HG03442 (cell line): ENCODE results near the gene PLRG1.

ENCODE experiments used
- ATAC-seq: cut with Tn5 transposase; IDR thresholded peaks from one replicate; pipeline ENCODE4 v1.9.1; 2021; ENCODE audit warnings: mild to moderate bottlenecking, moderate library complexity; ENCODE audit not compliant: unreplicated experiment

PLRG1 gene

GRCh38 chr4:154526151-154526550, 24.0 kb downstream of the PLRG1 start:
- no peak for ATAC-seq

- ATAC-seq: no peak
Observed at GRCh38 chr4:154521607-154522006, 28.6 kb downstream of the PLRG1 start.

GRCh38 chr4:154519214-154519613, 31.0 kb downstream of the PLRG1 start:
- no peak for ATAC-seq

DNA sequence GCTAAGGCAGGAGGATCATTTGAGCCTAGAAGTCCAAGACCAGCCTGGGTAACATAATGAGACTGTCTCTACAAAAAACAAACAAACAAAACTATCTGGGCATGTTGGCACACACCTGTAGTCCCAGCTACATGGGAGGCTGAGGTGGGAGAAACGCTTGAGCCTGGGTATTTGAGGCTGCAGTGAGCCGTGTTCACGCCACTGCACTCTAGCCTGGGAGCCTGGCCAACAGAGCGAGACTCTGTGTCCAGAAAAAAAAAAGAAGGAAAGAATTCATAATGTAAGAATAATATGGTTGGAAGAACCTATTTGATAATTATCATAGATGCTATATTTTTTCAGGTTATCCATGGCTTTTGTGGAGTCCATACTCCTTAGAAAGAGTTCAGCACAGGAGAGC, 32.6 kb downstream of the PLRG1 start:
- no peak for ATAC-seq

DNA sequence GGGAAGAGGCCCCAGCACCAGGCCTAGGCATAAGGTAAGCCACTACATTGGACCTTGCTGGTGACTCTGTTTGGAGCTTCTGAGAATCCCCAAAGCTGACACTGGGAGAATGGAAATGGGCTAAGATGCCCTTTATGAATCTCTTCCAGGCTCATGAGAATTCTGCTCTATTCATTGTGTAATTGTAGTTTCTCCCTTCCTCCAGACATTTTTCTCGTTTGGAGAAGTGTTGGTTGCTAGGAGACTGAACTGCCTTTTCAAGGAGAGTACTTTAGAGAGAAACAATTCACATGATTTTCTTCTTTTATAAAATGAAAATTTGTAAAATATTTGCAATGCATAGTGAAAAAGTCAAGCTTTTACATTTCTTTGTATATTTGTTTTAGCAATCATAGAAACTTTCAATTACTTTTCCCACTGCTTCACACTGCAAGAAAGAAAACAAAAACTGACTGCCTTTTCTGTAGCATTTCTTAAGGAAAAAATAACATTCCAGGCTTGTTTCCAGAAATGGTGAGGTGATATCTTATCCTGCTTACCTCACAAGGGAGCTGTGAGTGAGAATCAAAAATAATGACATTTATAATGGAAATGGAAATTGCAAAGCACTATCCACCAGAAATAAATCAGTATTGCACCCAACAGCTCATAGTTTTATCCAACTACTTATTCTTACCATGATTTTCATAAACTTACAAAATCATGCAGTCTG, 33.7 kb downstream of the PLRG1 start:
- no peak for ATAC-seq

DNA sequence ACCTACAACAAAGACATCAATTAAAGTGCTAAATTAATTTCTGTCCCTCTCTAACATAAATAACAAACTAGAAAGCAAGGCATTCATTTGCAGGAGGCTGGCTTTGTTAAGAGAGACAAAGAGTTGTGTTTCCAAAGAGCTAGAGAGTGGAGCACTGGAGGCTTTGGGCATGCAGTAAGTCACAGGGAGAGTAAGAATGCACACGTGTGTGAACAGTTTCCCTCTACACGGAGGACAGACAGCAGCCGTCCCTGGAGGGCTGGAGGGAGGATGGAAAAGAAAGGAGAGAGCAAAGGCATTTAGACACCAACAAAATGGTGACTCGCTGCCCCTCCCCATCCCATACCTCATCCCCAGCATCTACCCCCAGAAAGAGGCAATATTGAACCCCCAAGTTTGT, 38.2 kb downstream of the PLRG1 start:
- no peak for ATAC-seq

GRCh38 chr4:154511548-154511947, 38.7 kb downstream of the PLRG1 start:
- no peak for ATAC-seq

GRCh38 chr4:154507156-154507555, 43.0 kb downstream of the PLRG1 start:
- no peak for ATAC-seq

- ATAC-seq: peak; percentile 47
Observed at GRCh38 chr4:154506253-154506652, 43.9 kb downstream of the PLRG1 start.

DNA sequence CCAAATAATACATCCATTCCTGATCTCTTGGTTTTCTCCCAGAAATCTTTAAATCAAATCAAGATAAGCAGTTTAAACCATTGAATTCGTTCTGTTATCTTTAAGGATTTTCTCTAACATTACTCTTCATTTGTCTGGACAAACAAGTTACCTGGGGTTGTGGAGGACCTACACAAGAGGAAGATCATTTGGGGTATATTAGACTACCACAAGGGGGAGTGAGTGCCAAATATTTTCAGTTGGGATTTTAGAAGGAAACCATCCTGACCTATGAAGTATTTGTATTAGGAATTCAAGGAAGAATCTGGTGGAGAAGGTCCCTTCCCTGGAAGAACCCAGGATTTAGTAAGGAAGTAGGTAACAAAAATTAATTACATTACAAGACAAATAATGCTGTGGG, 46.6 kb downstream of the PLRG1 start:
- ATAC-seq: no peak

GRCh38 chr4:154502111-154502510, 48.1 kb downstream of the PLRG1 start:
- ATAC-seq: no peak

GRCh38 chr4:154497889-154498288, 52.3 kb downstream of the PLRG1 start:
- no peak for ATAC-seq

- no peak for ATAC-seq
Observed at GRCh38 chr4:154495867-154496266, 54.3 kb downstream of the PLRG1 start.

- ATAC-seq: no peak
Observed at GRCh38 chr4:154492288-154492687, 57.9 kb downstream of the PLRG1 start.

DNA sequence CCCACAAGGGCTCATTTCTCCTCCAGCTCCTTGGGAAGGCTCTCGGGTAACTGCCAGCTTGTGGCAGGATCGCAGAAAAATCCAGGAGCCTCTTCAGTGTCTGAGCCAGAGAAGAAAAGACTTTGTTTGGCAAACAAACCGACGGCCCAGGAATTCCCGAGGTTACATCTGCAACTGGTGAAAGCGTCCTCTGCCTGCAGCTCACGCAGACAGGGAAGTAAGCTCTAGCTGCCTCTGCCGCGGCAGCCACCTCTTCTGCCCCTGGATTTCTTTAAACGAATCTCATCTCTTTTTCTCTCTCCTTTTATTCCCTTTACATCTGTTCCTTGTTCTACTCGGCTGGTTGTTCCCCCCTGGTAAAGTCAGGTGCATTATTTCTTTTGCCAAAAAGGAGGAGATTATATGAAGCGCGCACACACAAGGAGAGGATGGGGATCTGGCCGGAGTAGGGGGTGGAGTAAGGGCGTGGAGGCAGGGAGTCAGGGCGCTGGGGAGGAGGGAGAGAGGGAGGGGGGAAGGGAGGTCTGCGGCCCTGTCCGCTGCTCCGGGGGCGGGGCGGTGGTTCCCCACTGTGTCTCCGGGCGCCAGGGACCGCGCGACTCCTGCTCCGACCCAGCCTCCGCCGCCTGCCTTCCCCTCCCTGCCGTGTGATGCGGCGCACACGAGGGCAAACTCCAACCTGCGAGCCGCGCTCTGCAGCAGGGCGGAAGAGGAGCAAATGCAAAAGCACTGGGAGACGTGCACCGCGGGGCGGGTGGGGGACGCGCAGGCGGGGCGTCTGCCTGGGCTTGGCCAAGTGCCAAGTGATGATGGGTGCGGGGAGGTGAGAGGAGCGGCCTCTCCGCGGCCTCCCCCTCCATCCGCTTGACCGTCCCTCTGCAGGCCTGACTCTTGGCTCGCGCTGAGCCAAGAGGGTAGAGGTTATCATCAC, 58.6 kb downstream of the PLRG1 start, which contains the start of gene DCHS2:
TSS of gene DCHS2 (minus strand) at position 459 of the 931 bp plus-strand sequence. CDS start at position 15, 444 bp downstream.
- peak; percentile 46 for ATAC-seq

DNA sequence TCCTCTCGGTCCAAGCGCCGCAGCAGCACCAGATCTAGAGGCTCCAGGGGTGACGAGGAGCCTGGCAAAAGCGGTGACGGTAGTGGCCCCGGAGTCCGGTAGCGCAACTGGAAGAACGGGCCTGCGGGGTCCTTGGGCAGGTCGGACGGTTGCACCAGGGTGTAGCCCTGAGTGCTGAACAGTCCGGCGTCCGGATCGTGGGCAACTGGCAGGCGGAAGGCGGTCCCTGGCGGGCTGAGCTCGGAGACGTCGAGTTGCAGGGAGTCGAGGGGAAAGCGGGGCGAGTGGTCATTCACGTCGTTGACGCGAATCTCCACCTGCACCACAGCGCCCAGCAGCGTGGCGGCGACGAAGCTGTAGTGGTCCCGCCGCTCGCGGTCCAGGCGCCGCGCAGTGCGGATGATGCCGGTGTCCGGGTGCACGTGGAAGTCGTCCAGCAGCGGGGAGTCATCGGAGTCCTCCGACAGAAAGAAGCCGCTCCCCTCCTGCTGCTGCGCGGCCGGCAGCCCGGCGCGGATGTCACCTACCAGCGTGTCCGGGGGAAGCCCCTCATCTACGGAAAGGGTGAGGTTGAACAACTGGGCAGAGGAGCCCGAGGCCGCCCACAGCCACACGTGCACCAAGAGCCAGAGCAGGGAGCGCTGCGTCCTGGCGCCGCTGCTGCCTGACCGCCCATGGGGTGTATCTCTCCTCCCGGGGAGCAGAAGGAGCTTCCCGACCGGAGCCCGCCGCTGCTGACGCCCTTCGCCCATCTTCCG, 59.4 kb downstream of the PLRG1 start:
- ATAC-seq: peak; percentile 64

GRCh38 chr4:154490234-154490582, 60.0 kb downstream of the PLRG1 start:
- ATAC-seq: no peak

- no peak for ATAC-seq
Observed at GRCh38 chr4:154489558-154490233, 60.5 kb downstream of the PLRG1 start.

DNA sequence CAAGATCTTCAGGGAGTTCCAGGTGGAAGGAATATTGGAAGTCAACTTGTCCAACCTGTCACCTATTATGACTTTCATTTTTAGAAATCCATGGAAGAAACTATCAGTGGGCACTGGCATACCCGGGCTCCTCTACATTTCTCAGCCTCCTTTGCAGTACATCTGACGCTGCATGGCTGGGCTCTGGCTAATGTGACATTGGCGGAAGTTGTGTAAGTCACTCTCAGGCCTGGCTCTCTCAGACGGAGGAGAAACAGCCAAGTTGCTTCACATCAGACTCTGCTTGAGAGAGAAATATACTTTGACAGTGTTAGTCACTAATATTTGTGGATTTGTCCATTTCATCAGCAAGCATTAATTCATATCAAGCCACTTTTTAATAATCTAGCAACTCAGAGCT, 63.1 kb downstream of the PLRG1 start:
- no peak for ATAC-seq

DNA sequence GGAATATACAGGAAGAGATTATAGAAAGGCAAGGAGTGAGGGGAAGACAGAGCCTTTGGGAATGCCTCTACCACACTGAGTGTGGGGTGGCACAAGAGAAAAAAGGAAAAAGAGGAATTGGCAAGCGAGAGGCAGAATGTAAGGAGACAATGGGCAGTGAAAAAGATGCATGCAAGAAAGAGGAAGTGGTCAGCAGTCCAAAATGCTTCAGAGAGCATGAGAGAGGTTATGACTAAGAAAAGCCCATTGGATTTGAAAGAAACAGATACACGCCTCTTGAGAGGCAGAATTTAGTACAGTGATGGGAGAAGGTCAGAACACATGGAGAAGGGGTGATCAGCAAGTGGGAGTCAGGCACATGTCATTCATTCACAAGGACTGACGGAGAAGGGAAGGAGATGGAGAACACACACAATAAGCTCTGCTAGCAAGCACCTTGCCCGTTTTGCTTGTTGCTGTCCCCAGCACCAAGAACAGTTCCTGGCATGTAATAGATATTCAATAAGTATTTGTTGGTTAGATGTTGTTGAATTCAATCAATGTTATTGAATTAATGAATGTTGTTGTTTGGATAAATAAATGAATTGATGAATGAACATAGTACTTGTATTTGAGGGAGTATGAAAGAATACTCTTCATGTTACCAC, 65.0 kb downstream of the PLRG1 start:
- peak; percentile 99 for ATAC-seq
